Right renal cortex interstitium (tissue), 3 donors: ENCODE results near the gene PDS5B. TPM values are rescaled to one million over a fixed set of nuclear protein-coding genes. Genes with fewer than 3 reads are reported as not detected.
"Not testable (repeated sequence)": the region's sequence is repeated elsewhere in the genome, so short reads cannot be mapped to it uniquely, and the experiment has no call there.

Source experiments
- DNase-seq, 3 donors: peaks; one replicate each; pipeline ENCODE4 v3.0.0-alpha.2; 2013; ENCODE audit warnings: low read depth in 3 of 3, low spot score in 2 of 3
- polyA plus RNA-seq, 3 donors: library from polyadenylated mRNA; unstranded; fragments of 120-200 nt; gene quantifications; one replicate each; pipeline ENCODE4 v1.2.1, GENCODE V29; 2013; ENCODE audit not compliant: insufficient read length in 3 of 3

Gene PDS5B
- polyA plus RNA-seq, 3 donors = 74.3 to 79.2 (median 78.0) TPM

GRCh38 chr13:32783067-32783466, 196.8 kb downstream of the PDS5B start:
- DNase-seq = no peak

DNA sequence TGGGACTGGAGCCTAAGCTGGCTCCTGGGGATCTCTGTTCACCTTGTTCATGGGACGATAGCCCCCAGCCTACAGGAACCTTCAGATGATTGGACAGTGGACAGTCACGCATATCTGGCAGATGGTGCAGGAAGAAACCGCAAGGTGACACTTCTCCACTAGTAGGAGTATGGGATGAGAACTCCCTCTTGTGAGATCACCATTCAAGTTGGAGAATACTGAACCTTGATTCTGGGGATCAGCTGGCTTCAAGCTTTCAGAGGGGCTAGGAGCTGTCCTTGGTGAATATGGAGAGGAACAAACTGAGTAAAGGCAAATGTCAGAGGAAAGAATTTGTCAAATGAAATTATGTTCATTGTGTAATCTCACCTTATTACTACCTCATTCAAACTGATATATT, 204.5 kb downstream of the PDS5B start:
- DNase-seq = no peak

DNA sequence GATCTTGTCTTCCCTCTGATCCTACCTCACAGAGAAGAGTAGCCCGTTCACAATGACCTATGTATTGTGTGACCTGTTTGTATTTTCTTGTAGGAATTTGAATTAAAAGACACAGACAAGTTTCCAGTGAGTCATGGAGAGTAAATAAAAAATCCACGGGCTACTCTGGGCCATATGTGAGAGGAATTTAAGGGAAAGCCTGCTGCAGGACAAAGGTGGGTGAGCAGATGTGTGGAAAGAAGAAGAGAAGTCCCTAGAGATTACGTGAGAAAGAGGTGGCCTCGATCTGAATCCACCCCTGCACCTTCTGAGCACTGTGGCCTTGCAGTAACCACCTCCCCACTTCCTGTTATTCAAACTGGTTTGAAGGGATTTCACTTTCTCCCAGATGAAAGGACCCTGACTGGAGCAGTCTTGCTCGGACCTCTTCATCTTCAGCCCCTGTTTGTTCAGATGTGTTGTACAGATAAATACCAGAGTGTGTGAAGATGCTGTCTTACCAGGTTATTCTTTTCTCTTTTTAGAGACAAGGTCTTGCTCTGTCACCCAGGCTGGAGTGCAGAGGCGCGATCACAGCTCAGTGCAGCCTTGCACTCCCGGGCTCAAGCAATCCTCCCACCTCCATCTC, 205.4 kb downstream of the PDS5B start:
- DNase-seq = no peak

GRCh38 chr13:32796754-32797153, 210.5 kb downstream of the PDS5B start:
- DNase-seq = no peak

GRCh38 chr13:32802159-32802558, 215.9 kb downstream of the PDS5B start:
- no peak for DNase-seq

DNA sequence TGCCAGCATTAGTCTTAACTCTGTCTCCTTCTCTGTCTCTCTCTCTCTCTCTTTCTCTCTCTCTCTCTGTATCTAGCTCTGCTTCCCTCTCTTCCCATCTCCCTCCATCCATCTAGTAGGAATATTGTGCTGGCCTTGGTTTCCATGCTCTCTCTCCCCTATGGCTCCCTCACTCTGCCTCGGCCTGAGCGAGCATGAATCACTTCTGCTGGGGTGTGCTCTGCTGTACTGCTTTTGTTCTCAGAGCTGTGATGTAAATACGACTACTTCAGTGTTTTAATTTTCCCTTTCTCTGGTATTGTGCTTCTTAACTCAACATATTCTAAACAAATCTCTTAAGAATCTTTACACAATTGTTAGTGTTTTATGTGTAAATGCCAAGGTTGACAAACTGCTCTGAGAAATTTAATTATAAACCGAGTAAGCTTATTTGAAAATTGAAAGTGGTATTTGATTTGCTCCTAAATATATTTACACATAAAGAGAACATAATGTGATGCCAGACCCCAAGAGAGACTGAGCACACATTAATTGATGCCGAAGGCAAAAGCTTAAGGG, 218.5 kb downstream of the PDS5B start:
- no peak for DNase-seq

- DNase-seq = peak in 1 of 3 donors; percentile 27
These were observed 225.1 kb downstream of the PDS5B start for GRCh38 chr13:32811297-32811800.

DNA sequence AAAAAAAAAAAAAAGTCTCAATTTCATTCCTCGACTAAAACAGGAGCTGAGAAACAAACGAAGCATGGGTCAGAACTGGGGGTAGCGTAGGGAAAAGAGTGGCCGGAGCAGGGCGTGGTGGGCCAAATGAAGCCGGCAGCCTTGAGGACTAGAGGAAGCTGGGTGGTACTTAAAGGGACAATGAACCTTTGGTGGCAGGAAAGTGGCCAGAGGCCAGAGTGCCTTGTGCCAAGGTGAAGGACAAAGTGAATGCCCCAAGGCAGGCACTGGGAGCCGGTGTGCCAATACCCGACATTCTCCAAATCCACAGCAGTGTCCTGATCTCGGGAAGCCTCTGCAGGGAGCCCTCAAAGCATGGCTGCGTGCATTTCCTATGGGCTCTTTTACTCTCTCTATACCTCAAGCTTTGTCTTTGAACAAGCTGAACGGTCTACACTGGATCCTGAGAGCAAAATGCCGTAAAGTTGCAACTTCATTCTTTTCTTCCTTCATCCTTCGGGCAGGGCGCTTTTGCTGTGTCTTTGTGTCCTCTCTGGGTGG, 235.0 kb downstream of the PDS5B start:
- DNase-seq = no peak

- DNase-seq = no peak
These were observed 236.5 kb downstream of the PDS5B start for GRCh38 chr13:32822771-32823170.

GRCh38 chr13:32823597-32823996, 237.3 kb downstream of the PDS5B start:
- DNase-seq = no peak

DNA sequence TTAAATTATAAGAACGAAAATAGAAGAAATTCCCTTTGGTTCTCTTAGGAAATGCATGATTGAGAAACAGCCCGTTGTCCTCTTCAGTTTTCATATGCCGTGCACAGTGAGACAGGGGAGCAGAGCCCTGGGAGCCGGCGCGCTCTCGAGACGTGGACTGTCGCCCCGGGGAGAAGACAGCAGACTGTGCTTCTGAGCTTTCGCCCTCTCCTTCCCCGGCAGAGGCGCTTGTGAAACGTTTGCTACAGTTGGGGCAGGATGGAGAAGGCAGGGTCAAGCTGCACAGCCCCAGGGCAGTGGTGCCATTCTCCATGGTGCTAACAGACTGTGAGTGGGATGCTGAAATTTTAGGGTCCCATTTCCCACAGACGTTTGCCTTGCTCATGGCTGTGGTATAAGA, 237.8 kb downstream of the PDS5B start:
- no peak for DNase-seq

- no peak for DNase-seq
These were observed 238.4 kb downstream of the PDS5B start for GRCh38 chr13:32824675-32825074.

GRCh38 chr13:32825481-32825880, 239.2 kb downstream of the PDS5B start:
- DNase-seq = no peak

- not testable (repeated sequence) for DNase-seq
These were observed 240.1 kb downstream of the PDS5B start for GRCh38 chr13:32826372-32826771.

Other genes with a start within 250 kb of the PDS5B start
- gene N4BP2L1, start 158.3 kb upstream of the PDS5B start, polyA plus RNA-seq = 10 to 100 TPM; 19.3 to 22.5 (median 19.7) TPM
- gene N4BP2L2, start 47.7 kb upstream of the PDS5B start, polyA plus RNA-seq = 100 to 1,000 TPM; 149 to 164 (median 164) TPM